OCI-LY3 (cell line): ENCODE data around the gene RSBN1.
"Not testable (repeated sequence)": the region's sequence is repeated elsewhere in the genome, so short reads cannot be mapped to it uniquely, and the experiment has no call there.

Source experiments
- H2AFZ ChIP-seq: fragments of 200-600, 300-600 bp; shearing (Covaris generic); 2 replicates; pipeline ENCODE4 v1.6.0; 2014; ENCODE audit warnings: antibody characterized with exemption, low read depth, low read length
- H3K27ac ChIP-seq: fragments of 200-600, 300-600 bp; sonication (generic); 2 replicates; pipeline ENCODE4 v1.5.1; 2014; ENCODE audit warnings: mild to moderate bottlenecking, low read length, moderate library complexity, mixed read lengths
- H3K27me3 ChIP-seq: fragments of 200-600, 300-600 bp; sonication (generic); 2 replicates; pipeline ENCODE4 v1.6.1; 2014; ENCODE audit warnings: low read depth, low read length, mixed read lengths
- H3K36me3 ChIP-seq: fragments of 200-600, 300-600 bp; sonication (generic); replicated peaks from 2 replicates; pipeline ENCODE3; 2014; ENCODE audit warnings: low read depth, low read length, mixed read lengths
- H3K4me1 ChIP-seq: fragments of 300-600, 200-600 bp; sonication (generic); 2 replicates; pipeline ENCODE4 v1.6.1; 2014; ENCODE audit warnings: low read length, mixed read lengths
- H3K4me2 ChIP-seq: fragments of 200-600, 300-600 bp; sonication (generic); 2 replicates; pipeline ENCODE4 v1.6.1; 2014; ENCODE audit warnings: low read length, mixed read lengths
- H3K4me3 ChIP-seq: fragments of 300-600, 200-600 bp; sonication (generic); 2 replicates; pipeline ENCODE4 v1.5.1; 2014; ENCODE audit warnings: antibody characterized with exemption, mild to moderate bottlenecking, low read length, moderate library complexity
- H3K79me2 ChIP-seq: fragments of 300-600, 200-600 bp; shearing (Covaris generic); 2 replicates; pipeline ENCODE4 v1.6.1; 2014; ENCODE audit warnings: mild to moderate bottlenecking, low read length, mixed read lengths
- H3K9ac ChIP-seq: fragments of 300-600, 200-600 bp; shearing (Covaris generic); 2 replicates; pipeline ENCODE4 v1.6.0; 2014; ENCODE audit warnings: mild to moderate bottlenecking, low read length, moderate library complexity
- H3K9me3 ChIP-seq: fragments of 200-600, 300-600 bp; shearing (Covaris generic); 2 replicates; pipeline ENCODE4 v1.6.1; 2014; ENCODE audit warnings: low read length, mixed read lengths; ENCODE audit not compliant: insufficient read depth
- H4K20me1 ChIP-seq: fragments of 200-600, 300-600 bp; sonication (generic); 2 replicates; pipeline ENCODE4 v1.6.1; 2016; ENCODE audit warnings: low read length, mixed read lengths; ENCODE audit not compliant: insufficient read depth
- CTCF ChIP-seq: fragments of 200-600, 300-600 bp; sonication (generic); IDR thresholded peaks from 2 replicates; pipeline ENCODE4 v1.5.1; 2014; ENCODE audit warnings: antibody characterized with exemption, low read length, low read depth
- EZH2phosphoT487 ChIP-seq: fragments of 200-600 bp; shearing (Covaris generic); IDR thresholded peaks from 2 replicates; pipeline ENCODE4 v1.6.1; 2018; ENCODE audit warnings: antibody characterized with exemption, mixed run types, low read depth

RSBN1 gene

GRCh38 chr1:113721010-113721409 lies 91.3 kb downstream of the RSBN1 start:
- Histone ChIP-seq H3K36me3 (no peaks in the 10 kb centered on the region), H3K27ac (no peak overlapping the region), H3K4me3 (no peak overlapping the region), H3K27me3 (no peaks in the 10 kb centered on the region), H3K9me3 (no peaks in the 10 kb centered on the region), H3K9ac (no peak overlapping the region), H3K4me2 (no peak overlapping the region), H3K79me2 (no peaks in the 10 kb centered on the region), H3K4me1 (no peaks in the 10 kb centered on the region), H2AFZ (no peak overlapping the region), H4K20me1 (no peaks in the 10 kb centered on the region)
- TF ChIP-seq CTCF (no peak), EZH2phosphoT487 (no peak)

GRCh38 chr1:113718621-113719020 lies 93.7 kb downstream of the RSBN1 start:
- not testable (repeated sequence) for H3K36me3 ChIP-seq, H2AFZ ChIP-seq, H3K27ac ChIP-seq, H3K9me3 ChIP-seq, H3K4me2 ChIP-seq, H3K79me2 ChIP-seq, H3K9ac ChIP-seq, H3K4me3 ChIP-seq, H4K20me1 ChIP-seq, H3K27me3 ChIP-seq, H3K4me1 ChIP-seq

- H3K9me3 ChIP-seq, H3K27ac ChIP-seq, H3K9ac ChIP-seq, H3K4me1 ChIP-seq, H3K36me3 ChIP-seq, H3K4me2 ChIP-seq, H3K4me3 ChIP-seq, H4K20me1 ChIP-seq, H3K79me2 ChIP-seq, H2AFZ ChIP-seq, H3K27me3 ChIP-seq: not testable (repeated sequence)
Observed at GRCh38 chr1:113717506-113717905, 94.8 kb downstream of the RSBN1 start.

GRCh38 chr1:113714606-113715269 lies 97.5 kb downstream of the RSBN1 start:
- no peak overlapping the region for H3K4me3 ChIP-seq
- no peak overlapping the region for H3K9ac ChIP-seq
- H3K36me3 ChIP-seq, result peaks cover 2% of the 10 kb centered on the region
- H3K27ac ChIP-seq, result no peak overlapping the region
- H4K20me1 ChIP-seq, result no peaks in the 10 kb centered on the region
- no peak for TF ChIP-seq EZH2phosphoT487
- no peak for TF ChIP-seq CTCF
- H3K4me1 ChIP-seq, result no peaks in the 10 kb centered on the region
- H3K27me3 ChIP-seq, result no peaks in the 10 kb centered on the region
- no peaks in the 10 kb centered on the region for H3K79me2 ChIP-seq
- no peaks in the 10 kb centered on the region for H3K9me3 ChIP-seq
- no peak overlapping the region for H3K4me2 ChIP-seq
- H2AFZ ChIP-seq, result no peak overlapping the region
